ENCODE measurements around the gene KIRREL3.

The KIRREL3 gene

DNA sequence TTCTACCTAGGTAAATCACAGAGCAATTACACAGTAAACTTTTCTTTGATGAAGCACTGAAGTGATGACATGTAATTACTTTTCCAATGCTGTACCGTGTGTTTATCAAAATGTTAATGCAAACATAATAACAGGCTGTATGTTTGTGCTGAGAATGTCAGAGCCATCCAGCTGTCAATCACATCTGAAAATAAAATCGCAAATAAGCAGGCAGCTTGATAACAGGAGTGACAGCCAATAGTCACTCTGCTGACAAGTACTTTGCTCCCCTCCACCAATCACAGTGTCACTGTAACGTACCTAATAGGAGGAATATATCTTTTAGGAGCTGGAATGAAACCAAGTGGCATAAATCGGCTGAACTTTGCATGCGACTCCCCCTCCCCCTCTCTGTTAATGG is 119.7 kb downstream of the KIRREL3 start:
- no peak for DNase-seq (ENCODE audit: low read depth)
- no peak overlapping the region for H3K4me3 ChIP-seq (ENCODE audit: low read length)
- TF ChIP-seq, protein P1, sequence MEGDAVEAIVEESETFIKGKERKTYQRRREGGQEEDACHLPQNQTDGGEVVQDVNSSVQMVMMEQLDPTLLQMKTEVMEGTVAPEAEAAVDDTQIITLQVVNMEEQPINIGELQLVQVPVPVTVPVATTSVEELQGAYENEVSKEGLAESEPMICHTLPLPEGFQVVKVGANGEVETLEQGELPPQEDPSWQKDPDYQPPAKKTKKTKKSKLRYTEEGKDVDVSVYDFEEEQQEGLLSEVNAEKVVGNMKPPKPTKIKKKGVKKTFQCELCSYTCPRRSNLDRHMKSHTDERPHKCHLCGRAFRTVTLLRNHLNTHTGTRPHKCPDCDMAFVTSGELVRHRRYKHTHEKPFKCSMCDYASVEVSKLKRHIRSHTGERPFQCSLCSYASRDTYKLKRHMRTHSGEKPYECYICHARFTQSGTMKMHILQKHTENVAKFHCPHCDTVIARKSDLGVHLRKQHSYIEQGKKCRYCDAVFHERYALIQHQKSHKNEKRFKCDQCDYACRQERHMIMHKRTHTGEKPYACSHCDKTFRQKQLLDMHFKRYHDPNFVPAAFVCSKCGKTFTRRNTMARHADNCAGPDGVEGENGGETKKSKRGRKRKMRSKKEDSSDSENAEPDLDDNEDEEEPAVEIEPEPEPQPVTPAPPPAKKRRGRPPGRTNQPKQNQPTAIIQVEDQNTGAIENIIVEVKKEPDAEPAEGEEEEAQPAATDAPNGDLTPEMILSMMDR (conservative IDR thresholded peaks at IDR 0.05; ENCODE audit: low read depth, low read length) = no peak

DNA sequence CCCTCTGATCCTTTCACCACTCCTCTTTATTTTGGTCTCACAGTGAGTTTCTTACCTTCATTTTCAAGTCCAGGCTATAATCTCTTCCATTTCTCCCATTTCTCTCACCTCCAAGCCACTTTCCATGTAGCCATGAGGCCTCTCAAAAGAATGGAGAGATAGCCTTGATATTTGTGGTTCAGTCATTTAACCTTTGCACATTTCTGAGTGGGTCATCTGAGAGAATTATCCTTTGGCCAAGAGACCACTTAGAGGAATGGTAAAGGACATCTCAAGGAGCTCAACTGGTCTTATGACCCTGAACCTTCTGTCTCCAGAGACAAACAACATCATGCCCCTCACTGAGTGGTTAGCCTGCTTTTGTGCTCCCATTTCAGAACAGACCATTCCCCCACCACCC is 121.1 kb downstream of the KIRREL3 start:
- TF ChIP-seq, protein P1 (conservative IDR thresholded peaks at IDR 0.05; ENCODE audit: low read depth, low read length) = no peak
- no peak for DNase-seq (ENCODE audit: low read depth)
- no peak overlapping the region for H3K4me3 ChIP-seq (ENCODE audit: low read length)

DNA sequence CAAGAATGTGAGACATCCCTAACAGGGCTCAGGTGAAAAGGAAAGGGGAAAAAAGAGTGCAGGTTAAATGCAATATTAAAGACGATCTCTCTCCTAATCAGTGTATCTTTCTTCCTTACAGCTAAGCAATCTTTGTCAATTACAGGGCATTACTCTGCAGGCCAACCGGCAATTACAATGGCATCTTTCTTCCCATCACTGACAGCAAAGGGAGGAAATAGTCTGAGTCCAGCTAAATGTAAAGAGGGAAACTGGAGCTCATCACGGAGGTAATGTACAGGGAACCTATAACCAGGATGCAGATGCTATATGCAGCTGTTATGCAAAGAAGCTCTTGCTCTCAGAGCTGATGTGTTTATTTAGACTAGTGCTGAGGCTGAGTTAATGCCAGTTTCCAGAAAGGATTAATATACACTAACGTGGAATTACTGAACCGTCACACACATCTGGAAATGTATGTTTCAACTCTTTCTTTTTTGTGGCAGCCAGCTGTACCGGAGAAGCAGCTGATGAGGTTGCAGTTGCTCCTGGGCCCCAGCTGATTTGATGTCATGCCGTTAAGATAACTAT is 121.6 kb downstream of the KIRREL3 start:
- no peak for DNase-seq (ENCODE audit: low read depth)
- TF ChIP-seq, protein P1 (conservative IDR thresholded peaks at IDR 0.05; ENCODE audit: low read depth, low read length) = no peak
- H3K4me3 ChIP-seq (ENCODE audit: low read length) = no peak overlapping the region

DNA sequence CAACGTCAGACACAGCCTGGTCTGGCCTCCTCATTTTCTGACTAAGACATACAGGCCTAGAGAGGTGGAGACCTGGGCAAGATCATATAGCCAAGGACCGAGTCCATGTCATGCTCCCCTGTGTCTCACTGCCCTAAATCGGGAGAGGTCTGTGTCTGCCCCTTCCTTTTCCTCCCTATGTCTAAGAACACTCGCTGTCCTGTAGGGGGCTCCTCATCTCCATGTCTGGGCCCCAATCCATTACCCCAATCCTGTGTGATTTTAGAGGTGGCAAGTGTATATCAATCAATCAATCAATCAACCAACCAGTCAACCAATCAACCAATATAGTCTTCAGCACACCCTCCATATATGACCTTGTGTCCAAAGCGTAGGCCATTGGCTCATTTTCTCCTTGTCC is 125.7 kb downstream of the KIRREL3 start:
- H3K4me3 ChIP-seq (ENCODE audit: low read length) = no peak overlapping the region
- no peak for DNase-seq (ENCODE audit: low read depth)
- TF ChIP-seq, protein P1 (conservative IDR thresholded peaks at IDR 0.05; ENCODE audit: low read depth, low read length) = peak; percentile 20

DNA sequence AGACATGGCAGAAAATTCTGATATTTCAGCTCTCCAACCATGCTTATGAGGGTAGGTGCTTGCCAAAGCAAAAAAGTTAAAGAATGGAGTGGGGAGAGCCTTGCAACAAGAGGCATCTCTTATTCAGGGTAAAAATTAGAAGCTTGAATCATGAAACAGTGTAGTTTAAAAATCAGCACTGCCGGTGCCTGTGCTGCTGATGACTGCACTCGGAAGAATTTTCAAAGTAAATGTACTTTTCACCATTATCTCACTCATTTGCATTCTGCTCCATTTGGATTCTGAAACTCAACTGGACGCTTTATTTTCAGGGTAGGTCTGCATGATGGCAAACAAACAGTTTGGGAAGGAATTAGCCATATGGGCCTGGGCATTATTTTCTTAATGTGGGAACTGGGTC is 126.3 kb downstream of the KIRREL3 start:
- TF ChIP-seq, protein P1 (conservative IDR thresholded peaks at IDR 0.05; ENCODE audit: low read depth, low read length) = no peak

DNA sequence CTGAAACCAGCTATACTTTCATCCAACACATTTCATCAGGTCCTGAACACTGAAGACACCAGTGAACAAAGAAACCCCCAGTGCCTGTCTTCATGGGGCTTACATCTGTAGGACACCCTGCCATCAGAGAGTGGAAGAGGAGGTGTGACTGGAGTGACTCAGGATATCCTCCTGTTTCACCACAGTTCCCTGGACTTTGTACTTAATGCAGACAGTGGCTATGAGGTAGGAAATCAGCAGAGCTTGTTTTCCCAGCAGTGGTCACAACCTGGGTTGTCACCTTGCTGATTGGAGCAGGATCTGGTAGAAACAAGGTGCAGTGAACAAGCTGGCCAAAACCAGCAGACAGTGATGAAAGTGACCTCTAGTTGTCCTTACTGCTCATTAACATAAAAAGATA is 128.8 kb downstream of the KIRREL3 start:
- DNase-seq (ENCODE audit: low read depth) = no peak
- TF ChIP-seq, protein P1 (conservative IDR thresholded peaks at IDR 0.05; ENCODE audit: low read depth, low read length) = no peak
- no peak overlapping the region for H3K4me3 ChIP-seq (ENCODE audit: low read length)

More for the DNA sequence above, 126.3 kb downstream of the KIRREL3 start:
- H3K4me3 ChIP-seq (ENCODE audit: low read length) = no peak overlapping the region
- DNase-seq (ENCODE audit: low read depth) = no peak

DNA sequence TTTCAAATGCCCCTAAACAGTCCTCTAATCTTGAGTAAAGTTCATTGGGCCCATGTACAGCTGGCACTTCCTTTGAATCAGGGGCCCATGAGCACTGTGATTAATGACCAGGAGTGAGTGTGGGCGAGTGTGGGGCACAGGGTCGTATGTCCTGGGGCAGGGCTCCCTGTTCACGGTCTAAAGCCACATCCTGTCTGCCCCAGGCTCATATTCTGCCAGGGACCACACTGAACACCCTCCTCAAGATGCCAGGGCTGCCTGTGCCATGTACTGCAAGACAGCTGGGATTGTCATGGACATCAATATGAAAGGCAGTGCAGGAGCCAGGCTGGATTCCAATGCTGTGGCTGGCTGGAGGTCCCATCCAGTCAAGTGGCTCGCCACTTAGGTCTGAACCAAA is 130.5 kb downstream of the KIRREL3 start:
- TF ChIP-seq, protein P1 (conservative IDR thresholded peaks at IDR 0.05; ENCODE audit: low read depth, low read length) = no peak
- H3K4me3 ChIP-seq (ENCODE audit: low read length) = no peak overlapping the region
- DNase-seq (ENCODE audit: low read depth) = no peak
